BJ (cell line): Measurements from ENCODE around the gene SMARCAL1. TPM values are rescaled to one million over a fixed set of nuclear protein-coding genes. Genes with fewer than 3 reads are reported as not detected.

Experiments
- CTCF ChIA-PET: fragments of 350-600 bp; formaldehyde crosslinking; extraction: SDS; loops from one replicate; lab custom pipeline; 2021; ENCODE audit warnings: antibody characterized with exemption, inconsistent platforms; lab: Yijun Ruan, JAX
- POLR2A ChIA-PET: fragments of 300-600 bp; sonication (Branson Sonifier 250); formaldehyde crosslinking; extraction: SDS; loops from one replicate; lab custom pipeline; 2021; ENCODE audit warnings: antibody characterized with exemption; lab: Charles Lee
- DNase-seq: peaks from one replicate; pipeline ENCODE4 v3.0.0-alpha.2; 2011; ENCODE audit warnings: low read depth
- H3K27me3 ChIP-seq: 2 replicates; pipeline ENCODE4 v1.6.0; 2011; ENCODE audit warnings: low read length; ENCODE audit not compliant: control insufficient read depth, insufficient read depth
- H3K36me3 ChIP-seq: 2 replicates; pipeline ENCODE4 v1.5.1; 2011; ENCODE audit warnings: low read length; ENCODE audit not compliant: control insufficient read depth, insufficient read depth
- H3K4me3 ChIP-seq: 2 replicates; pipeline ENCODE4 v1.5.1; 2011; ENCODE audit warnings: low read depth, mild to moderate bottlenecking, control low read depth, low read length
- CTCF ChIP-seq: IDR thresholded peaks from 2 replicates; pipeline ENCODE4 v1.5.1; 2011; ENCODE audit warnings: low read depth, mild to moderate bottlenecking, control low read depth, inconsistent platforms, low read length, moderate library complexity; ENCODE audit not compliant: insufficient read depth
- polyA plus RNA-seq: library from polyadenylated mRNA; depleted of rRNA; stranded (reverse); fragments of >200 nt; gene quantifications from 2 replicates; pipeline ENCODE4 v1.2.3, GENCODE V29; 2011

The SMARCAL1 gene
- polyA plus RNA-seq, 1 experiment, result 41.2 TPM

GRCh38 chr2:216499641-216500218 is 87.4 kb downstream of the SMARCAL1 start:
- H3K27me3 ChIP-seq, result no peaks in the 10 kb centered on the region
- CTCF ChIA-PET, result no interaction called here
- DNase-seq, result no peak
- POLR2A ChIA-PET, result no interaction called here
- peaks cover 19% of the 10 kb centered on the region for H3K36me3 ChIP-seq
- peak overlapping the region; percentile 80 for H3K4me3 ChIP-seq
- no peak for TF ChIP-seq CTCF

DNA sequence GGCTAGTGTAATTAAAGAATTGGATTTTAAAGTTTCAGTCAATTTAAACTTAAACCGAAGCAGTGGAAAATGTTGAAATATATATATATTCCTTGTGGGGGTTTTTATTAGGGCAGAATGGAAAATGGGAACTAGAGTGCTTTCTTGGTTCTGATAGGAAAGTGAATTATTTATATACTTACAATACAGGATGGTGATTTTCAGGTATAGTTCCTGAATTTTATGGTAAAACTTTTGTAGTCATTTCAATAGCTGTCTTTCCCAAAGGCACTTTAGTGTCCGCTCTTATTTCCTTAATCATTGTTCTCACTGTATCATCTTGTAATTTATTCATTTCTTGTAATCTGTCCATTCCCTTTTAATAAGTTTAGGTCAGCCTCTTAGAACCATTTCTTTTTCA is 88.3 kb downstream of the SMARCAL1 start:
- CTCF ChIA-PET, result no interaction called here
- H3K27me3 ChIP-seq, result no peaks in the 10 kb centered on the region
- TF ChIP-seq CTCF, result no peak
- POLR2A ChIA-PET, result no interaction called here
- no peak for DNase-seq
- peak overlapping the region; percentile 80 for H3K4me3 ChIP-seq
- peaks cover 20% of the 10 kb centered on the region for H3K36me3 ChIP-seq

- no peaks in the 10 kb centered on the region for H3K27me3 ChIP-seq
- CTCF ChIA-PET, result no interaction called here
- no peak for TF ChIP-seq CTCF
- peaks cover 20% of the 10 kb centered on the region for H3K36me3 ChIP-seq
- POLR2A ChIA-PET, result no interaction called here
- no peak for DNase-seq
- H3K4me3 ChIP-seq, result no peak overlapping the region
Observed at GRCh38 chr2:216501854-216502253, 89.6 kb downstream of the SMARCAL1 start.

GRCh38 chr2:216502381-216503158 is 90.3 kb downstream of the SMARCAL1 start:
- ChIA-PET CTCF (interaction anchor here (1.4 kb wide), 1 partner anchor 15 kb away, joined by 3 read pairs; no protein-coding TSS in a partner anchor), POLR2A (no interaction called here)
- TF ChIP-seq CTCF, result no peak
- Histone ChIP-seq H3K4me3 (no peak overlapping the region), H3K36me3 (peaks cover 20% of the 10 kb centered on the region), H3K27me3 (no peaks in the 10 kb centered on the region)
- no peak for DNase-seq

DNA sequence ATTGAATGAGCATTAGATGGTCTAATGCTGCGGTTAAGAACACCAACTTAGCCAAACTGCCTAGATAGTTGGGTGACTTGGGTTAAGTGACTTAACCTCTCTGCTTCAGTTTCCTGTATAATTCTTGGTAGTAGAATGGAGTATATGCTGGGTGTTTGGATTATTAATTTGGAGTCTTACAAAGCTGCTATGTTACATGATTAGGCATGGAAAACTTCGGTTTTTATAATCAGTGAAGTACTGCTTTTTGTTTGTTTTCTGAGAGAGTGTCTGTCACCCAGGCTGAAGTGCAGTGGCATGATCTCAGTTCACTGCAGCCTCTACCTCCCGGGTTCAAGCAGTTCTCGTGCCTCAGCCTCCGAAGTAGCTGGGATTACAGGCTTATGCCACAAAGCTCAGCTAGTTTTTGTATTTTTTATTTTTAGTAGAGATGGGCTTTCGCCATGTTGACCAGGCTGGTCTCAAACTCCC is 90.9 kb downstream of the SMARCAL1 start:
- no peaks in the 10 kb centered on the region for H3K27me3 ChIP-seq
- ChIA-PET CTCF (interaction anchor here (0.6 to 1.4 kb wide), 2 partner anchors 14 to 88 kb away, joined by 3 read pairs; no protein-coding TSS in a partner anchor), POLR2A (no interaction called here)
- peaks cover 20% of the 10 kb centered on the region for H3K36me3 ChIP-seq
- no peak for TF ChIP-seq CTCF
- no peak overlapping the region for H3K4me3 ChIP-seq
- DNase-seq, result no peak
